Large intestine (tissue), 3 donors: Measurements from ENCODE around the gene KRTAP12-3. TPM values are rescaled to one million over a fixed set of nuclear protein-coding genes. Genes with fewer than 3 reads are reported as not detected.
"Not testable (repeated sequence)": the region's sequence is repeated elsewhere in the genome, so short reads cannot be mapped to it uniquely, and the experiment has no call there.

Source experiments
- DNase-seq, 2 donors: peaks; one replicate each; pipeline versions ENCODE4 v3.0.0 to v3.0.0-alpha.2; 2013
- H3K27ac ChIP-seq: one replicate; pipeline ENCODE4 v1.5.1; 2013; ENCODE audit warnings: low read length
- H3K27me3 ChIP-seq: 2 replicates; pipeline ENCODE4 v1.6.1; 2013; ENCODE audit warnings: low read length; ENCODE audit not compliant: control insufficient read depth, insufficient read depth
- H3K36me3 ChIP-seq: 2 replicates; pipeline ENCODE4 v1.6.1; 2013; ENCODE audit warnings: low read length; ENCODE audit not compliant: control insufficient read depth, insufficient read depth
- H3K4me1 ChIP-seq: one replicate; pipeline ENCODE4 v1.6.1; 2013; ENCODE audit warnings: low read length; ENCODE audit not compliant: control insufficient read depth, insufficient read depth
- H3K4me3 ChIP-seq: one replicate; pipeline ENCODE4 v1.5.1; 2013; ENCODE audit warnings: low read length
- H3K9me3 ChIP-seq: one replicate; pipeline ENCODE4 v1.6.1; 2013; ENCODE audit warnings: mild to moderate bottlenecking, low read depth, low read length, moderate library complexity; ENCODE audit not compliant: control insufficient read depth
- WGBS: methylation state at CpG from one replicate; pipeline ENCODE4 v1.1.5; 2013; ENCODE audit warnings: low lambda C conversion rate; ENCODE audit not compliant: insufficient coverage; 5-methylcytosine and 5-hydroxymethylcytosine counted together
- polyA plus RNA-seq: library from polyadenylated mRNA; unstranded; fragments of 120-200 nt; gene quantifications from one replicate; pipeline ENCODE4 v1.2.1, GENCODE V29; 2013

KRTAP12-3 gene
- polyA plus RNA-seq, 1 donor: not detected

DNA sequence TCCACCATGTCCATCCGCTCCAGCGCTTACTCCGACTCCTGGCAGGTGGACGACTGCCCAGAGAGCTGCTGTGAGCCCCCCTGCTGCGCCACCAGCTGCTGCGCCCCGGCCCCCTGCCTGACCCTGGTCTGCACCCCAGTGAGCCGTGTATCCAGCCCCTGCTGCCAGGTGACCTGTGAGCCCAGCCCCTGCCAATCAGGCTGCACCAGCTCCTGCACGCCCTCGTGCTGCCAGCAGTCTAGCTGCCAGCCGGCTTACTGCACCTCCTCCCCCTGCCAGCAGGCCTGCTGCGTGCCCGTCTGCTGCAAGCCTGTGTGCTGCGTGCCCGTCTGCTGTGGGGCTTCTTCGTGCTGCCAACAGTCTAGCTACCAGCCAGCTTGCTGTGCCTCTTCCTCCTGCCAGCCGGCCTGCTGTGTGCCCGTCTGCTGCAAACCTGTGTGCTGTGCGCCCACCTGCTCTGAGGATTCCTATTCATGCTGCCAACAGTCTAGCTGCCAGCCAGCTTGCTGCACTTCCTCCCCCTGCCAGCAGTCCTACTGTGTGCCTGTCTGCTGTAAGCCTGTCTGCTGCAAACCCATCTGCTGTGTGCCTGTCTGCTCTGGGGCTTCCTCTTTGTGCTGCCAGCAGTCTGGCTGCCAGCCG lies 30.4 kb upstream of the KRTAP12-3 start:
- H3K4me1 ChIP-seq, H3K4me3 ChIP-seq, H3K36me3 ChIP-seq, H3K27me3 ChIP-seq, DNase-seq, H3K27ac ChIP-seq: not testable (repeated sequence)
- no CpG with 5 or more reads among the region's 20 CpGs for WGBS
- peaks cover 15% of the 10 kb centered on the region for H3K9me3 ChIP-seq

DNA sequence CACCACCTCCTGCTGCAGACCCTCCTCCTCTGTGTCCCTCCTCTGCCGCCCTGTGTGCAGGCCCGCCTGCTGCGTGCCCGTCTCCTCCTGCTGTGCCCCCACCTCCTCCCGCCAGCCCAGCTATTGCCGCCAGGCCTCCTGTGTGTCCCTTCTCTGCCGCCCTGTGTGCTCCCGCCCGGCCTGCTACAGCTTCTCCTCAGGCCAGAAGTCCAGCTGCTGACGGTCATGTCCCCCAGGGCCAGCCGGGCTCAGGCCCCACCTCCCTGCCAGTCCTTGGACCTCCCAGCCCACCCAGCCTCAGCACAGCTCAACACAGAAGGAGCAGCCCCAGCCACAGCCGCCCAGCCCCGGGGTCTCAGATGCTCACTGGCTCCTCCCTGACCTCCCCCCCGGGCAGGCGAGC lies 29.9 kb upstream of the KRTAP12-3 start:
- not testable (repeated sequence) for H3K27ac ChIP-seq, H3K27me3 ChIP-seq, H3K36me3 ChIP-seq, H3K4me3 ChIP-seq, H3K4me1 ChIP-seq, DNase-seq
- peaks cover 15% of the 10 kb centered on the region for H3K9me3 ChIP-seq
- WGBS: no CpG with 5 or more reads among the region's 15 CpGs

GRCh38 chr21:44628707-44629391 lies 28.9 kb upstream of the KRTAP12-3 start:
- H3K27ac ChIP-seq: no peak overlapping the region
- peaks cover 4% of the 10 kb centered on the region for H3K27me3 ChIP-seq
- no CpG with 5 or more reads among the region's 18 CpGs for WGBS
- no peak for DNase-seq
- H3K36me3 ChIP-seq: no peaks in the 10 kb centered on the region
- H3K9me3 ChIP-seq: peaks cover 15% of the 10 kb centered on the region
- no peak overlapping the region for H3K4me3 ChIP-seq
- no peaks in the 10 kb centered on the region for H3K4me1 ChIP-seq

DNA sequence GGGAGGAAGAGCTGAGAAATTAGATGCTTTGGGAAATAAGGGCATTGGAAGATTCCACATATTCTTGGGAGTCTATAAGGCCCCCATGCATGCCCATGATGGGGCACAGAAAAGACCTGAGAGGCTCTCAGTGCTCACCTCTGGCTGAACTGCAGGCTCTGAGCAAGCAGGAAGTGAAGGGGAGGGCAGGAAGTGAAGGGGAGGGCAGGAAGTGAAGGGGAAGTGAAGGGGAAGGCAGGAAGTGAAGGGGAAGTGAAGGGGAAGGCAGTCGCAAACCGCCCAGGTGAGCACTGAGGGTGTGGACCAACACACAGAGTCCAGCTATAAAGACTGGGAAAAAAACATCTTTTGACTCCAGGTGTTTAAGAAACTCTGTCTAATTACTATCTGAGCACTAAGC lies 27.3 kb upstream of the KRTAP12-3 start:
- no CpG with 5 or more reads among the region's 2 CpGs for WGBS

DNA sequence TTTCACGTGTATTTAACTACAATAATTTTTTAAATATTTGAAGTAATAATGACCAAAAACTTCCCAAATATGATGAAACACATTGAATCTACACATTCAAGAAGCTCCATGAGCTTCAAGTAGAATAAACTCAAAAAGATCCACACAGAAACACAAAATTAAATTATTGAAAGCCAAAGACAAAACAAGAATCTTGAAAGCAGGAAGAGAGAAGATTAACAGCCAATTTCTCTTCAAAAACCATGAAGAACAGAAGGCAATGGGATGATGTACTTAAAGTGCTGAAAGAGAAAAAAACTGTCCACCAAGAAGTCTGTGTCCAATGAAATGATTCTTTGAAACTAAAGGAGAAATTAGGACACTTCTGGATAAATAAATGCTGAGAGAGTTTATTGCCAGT lies 25.7 kb upstream of the KRTAP12-3 start:
- Histone ChIP-seq H3K36me3 (no peaks in the 10 kb centered on the region), H3K9me3 (peaks cover 15% of the 10 kb centered on the region), H3K4me3 (no peak overlapping the region), H3K27ac (no peak overlapping the region), H3K27me3 (no peaks in the 10 kb centered on the region), H3K4me1 (no peaks in the 10 kb centered on the region)
- 86% methylated on average over 1 of the region's 1 CpG for WGBS
- no peak for DNase-seq

More for the DNA sequence above, 27.3 kb upstream of the KRTAP12-3 start:
- Histone ChIP-seq H3K27ac (no peak overlapping the region), H3K4me3 (no peak overlapping the region), H3K27me3 (peaks cover 4% of the 10 kb centered on the region), H3K9me3 (peaks cover 15% of the 10 kb centered on the region), H3K4me1 (no peaks in the 10 kb centered on the region), H3K36me3 (no peaks in the 10 kb centered on the region)
- no peak for DNase-seq

DNA sequence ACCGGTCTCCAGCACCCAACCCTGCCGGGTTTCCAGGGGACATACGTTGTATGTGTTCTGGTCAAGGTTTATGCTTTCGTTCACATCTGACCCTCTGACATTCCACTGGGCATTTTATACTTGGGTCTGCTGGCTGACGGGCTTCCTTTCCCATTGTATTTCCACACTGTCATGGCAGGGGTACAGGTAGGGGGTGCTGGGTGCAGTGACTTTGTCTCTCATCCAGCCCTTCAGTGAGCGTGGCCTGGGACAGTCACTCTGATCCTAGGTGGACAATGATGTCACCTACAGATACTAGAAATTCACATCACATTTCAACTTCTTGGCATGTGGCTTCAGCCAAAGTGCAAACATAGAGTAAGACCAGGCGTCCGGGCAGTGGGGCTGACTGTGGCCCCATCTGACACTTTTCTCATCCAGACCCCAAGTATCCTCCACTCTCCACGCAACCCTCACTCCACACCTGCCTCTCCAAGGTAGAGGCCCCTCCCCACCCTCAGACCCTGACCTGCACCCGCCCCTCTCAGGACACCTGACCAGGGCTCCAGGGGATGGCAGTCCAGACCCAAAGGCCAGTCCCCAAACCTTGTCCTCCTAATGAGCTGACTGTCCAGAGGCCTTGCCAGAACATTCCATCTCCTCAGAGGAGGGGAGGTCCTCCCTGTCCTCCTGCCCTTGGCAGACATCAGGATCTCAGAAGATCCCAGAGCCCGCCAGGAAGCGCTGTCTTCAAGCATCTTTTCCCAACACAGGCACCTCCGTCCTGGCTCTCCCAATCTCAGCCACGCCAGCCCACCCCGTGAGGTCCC lies 21.3 kb upstream of the KRTAP12-3 start:
- Histone ChIP-seq H3K27me3 (no peaks in the 10 kb centered on the region), H3K9me3 (peaks cover 5% of the 10 kb centered on the region), H3K4me3 (no peak overlapping the region), H3K4me1 (no peaks in the 10 kb centered on the region), H3K36me3 (no peaks in the 10 kb centered on the region), H3K27ac (no peak overlapping the region)
- DNase-seq: no peak
- no CpG with 5 or more reads among the region's 15 CpGs for WGBS

GRCh38 chr21:44637018-44637850 lies 20.5 kb upstream of the KRTAP12-3 start, which contains the start of gene KRTAP10-10:
Gene KRTAP10-10, plus strand, starts transcription at chr21:44637356. Its CDS starts 62 bp downstream, at chr21:44637418.
- DNase-seq: no peak
- H3K4me1 ChIP-seq: no peaks in the 10 kb centered on the region
- no CpG with 5 or more reads among the region's 21 CpGs for WGBS
- H3K4me3 ChIP-seq: no peak within 1 kb of the TSS
- H3K27me3 ChIP-seq: no peaks in the 10 kb centered on the region
- H3K9me3 ChIP-seq: no peaks in the 10 kb centered on the region
- no peaks in the 10 kb centered on the region for H3K36me3 ChIP-seq
- H3K27ac ChIP-seq: no peak within 1 kb of the TSS

GRCh38 chr21:44637851-44638348 lies 19.8 kb upstream of the KRTAP12-3 start:
- not testable (repeated sequence) for H3K4me3 ChIP-seq, DNase-seq, H3K4me1 ChIP-seq, H3K9me3 ChIP-seq, H3K36me3 ChIP-seq, H3K27ac ChIP-seq, H3K27me3 ChIP-seq
- no CpG with 5 or more reads among the region's 12 CpGs for WGBS

DNA sequence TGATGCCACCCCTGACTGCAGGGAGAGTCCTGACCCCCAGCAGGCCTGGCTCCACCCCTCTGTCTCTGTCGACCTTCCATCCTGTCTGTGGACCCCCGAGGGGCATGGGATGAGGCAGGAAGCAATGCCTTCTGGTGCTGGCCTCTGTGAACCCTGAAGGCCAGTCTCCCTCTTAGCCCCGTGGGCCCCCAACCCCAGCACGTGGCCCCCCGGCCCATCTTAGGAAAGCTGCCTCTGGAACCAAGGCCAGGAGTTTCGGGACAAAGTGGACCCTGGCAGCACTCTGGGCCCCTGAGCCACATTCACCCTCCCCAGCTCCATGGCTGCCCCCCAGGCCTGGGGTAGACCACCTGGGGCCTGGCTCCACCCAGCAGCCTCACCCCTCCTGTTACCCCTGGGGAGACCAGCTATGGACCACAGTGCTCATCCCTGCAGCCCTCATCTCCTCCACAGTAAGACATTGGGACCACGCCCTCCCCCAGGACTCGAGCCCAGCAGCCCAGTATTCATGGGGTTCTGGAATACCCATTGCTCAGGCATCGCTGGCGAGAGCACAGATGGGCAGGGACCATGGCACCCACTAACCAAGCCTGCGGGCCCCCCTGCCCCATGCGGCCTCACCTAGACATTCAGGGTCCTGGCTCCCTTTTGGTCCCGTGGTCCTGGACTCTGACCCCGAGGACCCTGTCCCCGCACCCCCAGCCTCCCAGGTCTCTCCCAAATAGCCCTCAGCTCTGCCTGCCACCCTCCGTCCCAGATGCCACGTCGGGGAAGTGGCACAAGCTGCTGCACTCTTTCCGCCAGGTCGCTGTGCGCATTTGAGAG lies 19.0 kb upstream of the KRTAP12-3 start:
- H3K4me1 ChIP-seq, H3K4me3 ChIP-seq, DNase-seq, H3K27me3 ChIP-seq, H3K36me3 ChIP-seq, H3K27ac ChIP-seq, H3K9me3 ChIP-seq: not testable (repeated sequence)
- WGBS: no CpG with 5 or more reads among the region's 21 CpGs
